Activated CD4-positive, alpha-beta memory T cell treated with anti-CD3 and anti-CD28 coated beads, Interleukin-2, amount 10 ng/mL, durations not matched to agents 7 days and 5 days (primary cell): ENCODE results near the gene GUCY2C. TPM values are rescaled to one million over a fixed set of nuclear protein-coding genes. Genes with fewer than 3 reads are reported as not detected.
"Not testable (repeated sequence)": the region's sequence is repeated elsewhere in the genome, so short reads cannot be mapped to it uniquely, and the experiment has no call there.

Experiments used
- CTCF ChIA-PET: fragments of 350-600 bp; sonication (Branson Sonifier 250); formaldehyde crosslinking; loops from one replicate; lab custom pipeline; 2021; ENCODE audit warnings: antibody characterized with exemption, inconsistent platforms; lab: Charles Lee
- POLR2A ChIA-PET: fragments of 350-600 bp; sonication (Branson Sonifier 250); formaldehyde crosslinking; loops from one replicate; lab custom pipeline; 2021; ENCODE audit warnings: antibody characterized with exemption; lab: Charles Lee
- DNase-seq: peaks from one replicate; pipeline ENCODE4 v3.0.0-alpha.2; 2020
- H3K27ac Mint-ChIP-seq: one replicate; pipeline ENCODE4 v1.8.0; 2021; ENCODE audit warnings: mild to moderate bottlenecking, mixed read lengths
- H3K27me3 Mint-ChIP-seq: one replicate; pipeline ENCODE4 v1.8.0; 2021; ENCODE audit warnings: mixed read lengths
- H3K36me3 Mint-ChIP-seq: one replicate; pipeline ENCODE4 v1.8.0; 2021; ENCODE audit warnings: low read depth, mixed read lengths
- H3K4me1 Mint-ChIP-seq: one replicate; pipeline ENCODE4 v1.8.0; 2021; ENCODE audit warnings: mixed read lengths
- H3K4me3 Mint-ChIP-seq: one replicate; pipeline ENCODE4 v1.8.0; 2021; ENCODE audit warnings: mild to moderate bottlenecking, mixed read lengths
- H3K9me3 Mint-ChIP-seq: one replicate; pipeline ENCODE4 v1.8.0; 2021; ENCODE audit warnings: mixed read lengths
- total RNA-seq, 2 experiments: library from RNA; stranded (reverse); gene quantifications; one replicate each; pipeline ENCODE4 v1.2.3, GENCODE V29; 2021

The GUCY2C gene
- total RNA-seq, 2 experiments from 2014 or later, result not detected

DNA sequence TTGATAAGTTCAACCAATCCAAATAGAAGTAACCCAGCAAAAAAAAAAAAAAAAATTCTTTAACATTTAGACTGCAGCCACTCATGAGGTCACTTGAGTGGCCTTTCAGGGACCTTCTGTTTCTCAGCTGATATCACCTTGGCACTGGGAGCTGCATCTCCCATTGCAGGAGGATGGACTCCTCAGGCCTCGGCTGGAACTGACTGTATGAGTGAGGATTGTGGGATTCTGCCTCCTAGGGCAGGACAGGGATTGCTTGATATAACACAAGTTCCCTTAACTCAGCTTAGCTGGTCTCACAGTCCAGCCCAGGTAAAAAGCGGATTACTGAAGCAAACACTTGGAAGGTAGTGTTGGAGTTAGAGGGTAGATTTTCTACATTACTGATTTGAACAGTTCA lies 3.5 kb upstream of the GUCY2C start:
- Mint-ChIP-seq H3K27me3 (no peaks in the 10 kb centered on the region), H3K27ac (no peak overlapping the region), H3K4me1 (no peaks in the 10 kb centered on the region), H3K9me3 (no peaks in the 10 kb centered on the region), H3K36me3 (no peaks in the 10 kb centered on the region), H3K4me3 (no peak overlapping the region)
- ChIA-PET POLR2A (no interaction called here), CTCF (no interaction called here)
- DNase-seq, result no peak

GRCh38 chr12:14698555-14698954 lies 2.2 kb upstream of the GUCY2C start:
- Mint-ChIP-seq H3K4me1 (no peaks in the 10 kb centered on the region), H3K27ac (no peak overlapping the region), H3K27me3 (no peaks in the 10 kb centered on the region), H3K4me3 (no peak overlapping the region), H3K36me3 (no peaks in the 10 kb centered on the region), H3K9me3 (no peaks in the 10 kb centered on the region)
- DNase-seq, result no peak
- POLR2A ChIA-PET, result no interaction called here
- CTCF ChIA-PET, result no interaction called here

DNA sequence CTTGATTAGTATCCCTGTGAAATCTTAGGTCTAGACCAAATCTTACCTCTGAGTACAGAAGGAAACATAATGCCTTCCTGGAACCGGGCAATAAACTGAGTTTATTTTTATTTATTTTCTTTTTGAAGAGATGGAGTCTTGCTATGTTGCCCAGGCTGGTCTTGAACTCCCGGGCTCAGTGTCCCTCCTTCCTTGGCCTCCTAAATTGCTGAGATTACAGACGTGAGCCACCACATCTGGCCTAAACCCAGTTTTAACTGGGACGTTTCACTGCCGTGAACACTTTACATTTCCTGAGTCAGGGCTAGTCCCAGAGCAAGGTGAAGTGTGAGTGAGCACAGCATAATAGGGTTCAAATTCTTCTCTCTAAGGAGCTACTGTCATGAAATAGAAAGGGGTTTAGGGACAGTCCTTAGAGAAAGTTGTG lies 671 bp downstream of the GUCY2C start:
- H3K4me3 Mint-ChIP-seq, result no peak overlapping the region
- no peaks in the 10 kb centered on the region for H3K36me3 Mint-ChIP-seq
- CTCF ChIA-PET, result no interaction called here
- no peaks in the 10 kb centered on the region for H3K27me3 Mint-ChIP-seq
- no peaks in the 10 kb centered on the region for H3K9me3 Mint-ChIP-seq
- POLR2A ChIA-PET, result no interaction called here
- no peak overlapping the region for H3K27ac Mint-ChIP-seq
- no peak for DNase-seq
- no peaks in the 10 kb centered on the region for H3K4me1 Mint-ChIP-seq

DNA sequence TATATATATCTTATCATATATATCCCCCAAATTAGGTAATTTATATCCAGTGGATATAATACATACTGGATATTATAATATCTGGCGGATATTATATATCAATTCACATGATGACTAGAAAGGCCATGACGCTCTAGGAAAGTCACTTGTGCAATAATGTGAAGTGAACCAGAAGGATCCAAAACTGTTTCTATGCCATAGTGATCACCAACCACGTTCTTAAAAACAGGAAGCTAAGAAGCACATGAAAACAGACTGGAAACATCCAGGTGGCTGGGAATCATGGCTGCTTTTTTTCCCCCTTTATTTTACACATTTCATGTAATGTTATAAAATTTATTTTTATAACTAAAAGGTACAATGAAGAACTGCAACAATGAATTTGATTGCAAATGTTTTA lies 1.4 kb downstream of the GUCY2C start:
- Mint-ChIP-seq H3K36me3 (no peaks in the 10 kb centered on the region), H3K4me3 (no peak overlapping the region), H3K27me3 (no peaks in the 10 kb centered on the region), H3K9me3 (no peaks in the 10 kb centered on the region), H3K4me1 (no peaks in the 10 kb centered on the region), H3K27ac (no peak overlapping the region)
- ChIA-PET CTCF (no interaction called here), POLR2A (no interaction called here)
- no peak for DNase-seq

GRCh38 chr12:14694145-14694714 lies 2.2 kb downstream of the GUCY2C start:
- Mint-ChIP-seq H3K27me3 (no peaks in the 10 kb centered on the region), H3K4me3 (no peak overlapping the region), H3K36me3 (no peaks in the 10 kb centered on the region), H3K4me1 (no peaks in the 10 kb centered on the region), H3K9me3 (no peaks in the 10 kb centered on the region), H3K27ac (no peak overlapping the region)
- CTCF ChIA-PET, result no interaction called here
- POLR2A ChIA-PET, result no interaction called here
- no peak for DNase-seq

DNA sequence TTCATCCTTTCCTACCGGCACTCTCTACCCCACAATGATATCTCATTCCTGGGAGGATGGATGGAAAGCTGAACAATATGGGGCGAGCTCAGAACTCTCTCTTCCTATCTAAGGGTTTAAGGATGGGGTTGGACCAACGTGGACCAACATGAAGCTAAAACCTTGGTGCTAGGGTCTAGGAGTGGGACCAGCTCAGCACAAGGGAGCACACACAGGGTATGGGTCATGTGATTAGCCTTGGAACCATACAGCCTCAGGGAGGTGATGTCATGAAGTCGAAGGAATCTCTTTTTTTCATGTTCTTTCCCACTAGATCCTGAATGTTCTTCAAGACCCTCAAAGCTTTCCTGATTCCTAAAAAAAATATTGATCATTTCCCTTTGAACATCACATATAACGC lies 3.3 kb downstream of the GUCY2C start:
- Mint-ChIP-seq H3K27me3 (no peaks in the 10 kb centered on the region), H3K27ac (no peak overlapping the region), H3K36me3 (no peaks in the 10 kb centered on the region), H3K4me3 (no peak overlapping the region), H3K4me1 (no peaks in the 10 kb centered on the region), H3K9me3 (no peaks in the 10 kb centered on the region)
- CTCF ChIA-PET, result no interaction called here
- no peak for DNase-seq
- POLR2A ChIA-PET, result no interaction called here

DNA sequence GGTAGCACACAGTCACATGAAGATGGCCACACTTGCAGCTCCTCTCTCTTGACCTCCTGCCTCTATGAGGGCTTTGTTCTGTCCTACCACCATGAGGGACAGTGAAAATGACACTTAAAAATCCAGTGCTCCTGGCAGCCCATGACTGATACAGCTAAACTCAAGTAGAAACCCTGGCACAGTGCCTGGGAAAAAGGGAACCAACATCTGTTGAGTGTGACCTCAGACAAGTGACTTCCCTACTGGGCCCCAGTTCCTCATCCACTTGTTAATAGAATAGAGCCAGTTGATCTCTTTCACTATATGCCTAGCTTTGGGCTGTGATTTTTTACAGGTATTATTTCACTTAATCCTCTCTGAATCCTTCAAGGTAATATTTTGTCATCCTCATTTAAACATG lies 4.8 kb downstream of the GUCY2C start:
- Mint-ChIP-seq H3K36me3 (no peaks in the 10 kb centered on the region), H3K27me3 (no peaks in the 10 kb centered on the region), H3K27ac (no peak overlapping the region), H3K9me3 (no peaks in the 10 kb centered on the region), H3K4me3 (no peak overlapping the region), H3K4me1 (no peaks in the 10 kb centered on the region)
- ChIA-PET CTCF (no interaction called here), POLR2A (no interaction called here)
- DNase-seq, result no peak

- ChIA-PET POLR2A (no interaction called here), CTCF (no interaction called here)
- Mint-ChIP-seq H3K36me3 (no peaks in the 10 kb centered on the region), H3K9me3 (no peaks in the 10 kb centered on the region), H3K4me1 (no peaks in the 10 kb centered on the region), H3K27ac (no peak overlapping the region), H3K27me3 (no peaks in the 10 kb centered on the region), H3K4me3 (no peak overlapping the region)
- DNase-seq, result no peak
Observed at GRCh38 chr12:14689996-14690395, 6.4 kb downstream of the GUCY2C start.

DNA sequence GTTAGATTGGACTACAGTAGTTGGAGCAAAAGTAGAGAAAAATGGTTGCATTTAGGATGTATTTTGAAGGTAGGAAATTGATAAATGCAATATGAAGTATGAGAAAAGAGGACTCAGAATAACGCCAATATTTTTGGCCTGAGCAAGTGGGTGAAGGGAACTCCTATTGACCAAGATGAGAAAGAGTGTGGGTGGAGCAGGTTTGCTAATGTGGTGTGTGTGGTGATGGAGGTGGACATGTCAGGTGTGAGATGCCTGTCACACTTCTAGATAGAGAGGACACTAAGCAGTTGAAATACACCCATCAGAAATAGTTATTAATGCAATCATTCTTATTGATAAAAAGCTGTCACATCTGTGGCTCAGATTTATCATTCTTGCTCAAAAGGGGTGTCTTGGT lies 7.3 kb downstream of the GUCY2C start:
- Mint-ChIP-seq H3K4me1 (no peaks in the 10 kb centered on the region), H3K9me3 (no peaks in the 10 kb centered on the region), H3K36me3 (no peaks in the 10 kb centered on the region), H3K27ac (no peak overlapping the region), H3K27me3 (no peaks in the 10 kb centered on the region), H3K4me3 (no peak overlapping the region)
- DNase-seq, result no peak
- CTCF ChIA-PET, result no interaction called here
- POLR2A ChIA-PET, result no interaction called here

- DNase-seq, H3K9me3 Mint-ChIP-seq, CTCF ChIA-PET, POLR2A ChIA-PET, H3K27ac Mint-ChIP-seq, H3K27me3 Mint-ChIP-seq, H3K4me1 Mint-ChIP-seq, H3K36me3 Mint-ChIP-seq, H3K4me3 Mint-ChIP-seq: not testable (repeated sequence)
Observed at GRCh38 chr12:14682231-14682630, 14.2 kb downstream of the GUCY2C start.

DNA sequence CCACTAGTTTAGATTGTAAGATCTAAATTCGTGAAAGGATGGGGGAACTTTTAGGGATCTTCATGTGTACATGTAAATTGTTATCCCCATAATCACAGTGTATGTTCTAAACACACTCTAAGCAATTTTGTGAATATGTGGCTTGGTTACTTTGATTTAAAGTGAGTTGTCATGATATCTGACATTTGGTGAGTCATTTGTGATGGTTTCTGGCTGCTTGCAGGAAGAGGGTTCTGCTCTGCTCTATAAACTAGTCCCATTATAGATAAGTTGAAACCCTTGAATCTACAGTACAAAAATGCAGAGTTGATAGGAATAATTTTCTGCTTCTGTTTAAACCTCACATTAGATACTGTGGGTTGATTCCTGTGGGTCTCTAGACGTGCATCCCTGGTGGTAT lies 14.8 kb downstream of the GUCY2C start:
- ChIA-PET POLR2A (no interaction called here), CTCF (no interaction called here)
- Mint-ChIP-seq H3K36me3 (no peaks in the 10 kb centered on the region), H3K4me1 (peaks cover 5% of the 10 kb centered on the region), H3K27me3 (no peaks in the 10 kb centered on the region), H3K9me3 (no peaks in the 10 kb centered on the region), H3K27ac (no peak overlapping the region), H3K4me3 (no peak overlapping the region)
- DNase-seq, result no peak

DNA sequence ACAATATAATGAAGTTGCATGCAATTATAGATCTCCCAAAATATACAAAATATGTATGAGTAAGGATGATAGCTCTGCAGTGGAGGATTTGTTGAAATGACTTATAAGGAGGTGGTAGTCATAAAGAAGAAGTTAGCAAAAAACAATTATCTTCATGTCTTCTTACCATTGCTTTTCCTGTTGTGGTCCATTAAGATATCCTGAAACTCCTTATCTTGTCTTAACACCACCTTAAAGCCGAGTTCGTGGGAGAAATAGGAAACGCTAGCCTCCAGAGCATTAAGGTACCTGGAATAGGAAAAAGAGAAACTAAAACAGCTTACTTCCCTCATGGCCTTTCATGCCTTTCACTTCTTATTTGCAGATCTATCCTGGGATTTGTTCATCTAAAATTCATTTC lies 15.2 kb downstream of the GUCY2C start:
- Mint-ChIP-seq H3K4me3 (no peak overlapping the region), H3K4me1 (peaks cover 5% of the 10 kb centered on the region), H3K27ac (no peak overlapping the region), H3K36me3 (no peaks in the 10 kb centered on the region), H3K9me3 (no peaks in the 10 kb centered on the region), H3K27me3 (peaks cover 2% of the 10 kb centered on the region)
- POLR2A ChIA-PET, result no interaction called here
- DNase-seq, result no peak
- CTCF ChIA-PET, result no interaction called here

DNA sequence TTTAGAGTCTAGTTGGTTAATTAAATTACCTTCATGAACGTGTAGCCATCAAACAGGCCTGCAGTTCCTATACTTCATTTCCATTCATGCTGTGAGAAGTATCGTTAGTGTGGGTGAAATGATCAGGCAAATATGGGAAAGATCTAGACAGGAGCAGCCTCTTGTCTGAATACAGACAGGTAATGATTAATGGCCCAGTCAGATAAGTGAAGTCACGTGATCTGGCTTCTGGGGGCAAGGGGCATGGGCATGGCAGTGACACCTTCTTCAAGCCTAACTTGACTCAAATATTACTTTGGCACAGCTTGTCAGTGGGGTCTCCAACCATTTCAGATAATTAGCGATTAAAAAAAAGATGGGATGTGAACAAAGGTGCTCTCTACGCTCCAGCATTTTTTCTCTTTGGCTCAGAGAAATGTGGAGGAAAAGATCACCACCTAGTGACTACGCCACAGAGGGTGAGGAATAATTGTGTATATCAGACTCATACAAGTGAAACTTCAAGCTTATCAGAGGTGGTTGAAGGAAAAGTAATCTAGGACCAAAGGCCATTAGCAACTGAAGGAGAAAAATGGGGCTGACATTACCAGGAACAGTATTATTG lies 17.8 kb downstream of the GUCY2C start:
- POLR2A ChIA-PET, result no interaction called here
- H3K27me3 Mint-ChIP-seq, result peaks cover 10% of the 10 kb centered on the region
- no peak overlapping the region for H3K4me3 Mint-ChIP-seq
- peaks cover 5% of the 10 kb centered on the region for H3K4me1 Mint-ChIP-seq
- H3K36me3 Mint-ChIP-seq, result no peaks in the 10 kb centered on the region
- no peak for DNase-seq
- H3K27ac Mint-ChIP-seq, result no peak overlapping the region
- CTCF ChIA-PET, result no interaction called here
- no peaks in the 10 kb centered on the region for H3K9me3 Mint-ChIP-seq

DNA sequence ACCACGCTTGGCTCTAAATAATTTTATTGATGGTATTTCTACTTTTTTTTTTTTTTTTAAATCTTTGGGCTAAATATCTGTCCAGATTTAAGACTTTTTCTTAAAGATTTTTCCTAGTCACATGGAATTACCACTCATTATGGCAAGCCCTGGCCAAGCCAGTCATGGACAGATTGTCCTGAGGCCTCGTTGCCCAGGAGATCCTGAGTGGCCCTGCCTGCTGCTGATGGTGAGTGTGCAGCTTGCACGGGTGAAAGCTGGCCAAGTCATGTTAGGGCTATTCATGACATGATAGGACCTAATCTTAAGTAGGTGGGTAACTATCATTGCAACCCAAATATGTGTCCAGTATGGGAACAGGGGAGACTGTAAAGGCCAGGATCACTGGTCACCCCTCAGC lies 27.8 kb downstream of the GUCY2C start:
- peaks cover 8% of the 10 kb centered on the region for H3K27me3 Mint-ChIP-seq
- DNase-seq, result no peak
- H3K4me1 Mint-ChIP-seq, result peaks cover 10% of the 10 kb centered on the region
- H3K4me3 Mint-ChIP-seq, result no peak overlapping the region
- ChIA-PET CTCF (no interaction called here), POLR2A (no interaction called here)
- H3K27ac Mint-ChIP-seq, result no peak overlapping the region
- no peaks in the 10 kb centered on the region for H3K36me3 Mint-ChIP-seq
- no peaks in the 10 kb centered on the region for H3K9me3 Mint-ChIP-seq
